Activated CD8-positive, alpha-beta T cell treated with anti-CD3 and anti-CD28 coated beads for 36 hours (primary cell): Measurements from ENCODE around the gene EEIG2. TPM values are rescaled to one million over a fixed set of nuclear protein-coding genes. Genes with fewer than 3 reads are reported as not detected.
"Not testable (repeated sequence)": the region's sequence is repeated elsewhere in the genome, so short reads cannot be mapped to it uniquely, and the experiment has no call there.

Experiments
- ATAC-seq: fragments of 200-7000 bp; cut with Tn5 transposase; one replicate; pipeline ENCODE4 v1.10.0; 2021; ENCODE audit warnings: mild to moderate bottlenecking, moderate library complexity
- CTCF ChIA-PET: fragments of 350-600 bp; sonication (Branson Sonifier 250); formaldehyde crosslinking; loops from one replicate; lab custom pipeline; 2021; ENCODE audit warnings: antibody characterized with exemption; lab: Charles Lee
- POLR2A ChIA-PET: fragments of 350-600 bp; sonication (Branson Sonifier 250); formaldehyde crosslinking; loops from one replicate; lab custom pipeline; 2021; ENCODE audit warnings: antibody characterized with exemption; lab: Charles Lee
- DNase-seq: peaks from one replicate; pipeline ENCODE4 v3.0.0-alpha.2; 2020
- H3K27ac Mint-ChIP-seq: one replicate; pipeline ENCODE4 v1.8.0; 2021; ENCODE audit warnings: mild to moderate bottlenecking, mixed read lengths
- H3K27me3 Mint-ChIP-seq: one replicate; pipeline ENCODE4 v1.8.0; 2021; ENCODE audit warnings: mixed read lengths
- H3K36me3 Mint-ChIP-seq: one replicate; pipeline ENCODE4 v1.8.0; 2021; ENCODE audit warnings: low read depth, mixed read lengths
- H3K4me1 Mint-ChIP-seq: one replicate; pipeline ENCODE4 v1.8.0; 2021; ENCODE audit warnings: low read depth, mixed read lengths
- H3K4me3 Mint-ChIP-seq: one replicate; pipeline ENCODE4 v1.8.0; 2021; ENCODE audit warnings: mild to moderate bottlenecking, moderate library complexity, mixed read lengths
- H3K9me3 Mint-ChIP-seq: one replicate; pipeline ENCODE4 v1.8.0; 2021; ENCODE audit warnings: mixed read lengths
- intact Hi-C: fragments of 100-400 bp; cut with micrococcal nuclease; formaldehyde crosslinking; loops from one replicate; pipeline ENCODE4 v1.10.0; 2022
- total RNA-seq, 2 experiments: library from RNA; stranded (reverse); gene quantifications; one replicate each; pipeline ENCODE4 v1.2.3, GENCODE V29; 2021
- TF ChIP-seq, protein P1 (sequence below): fragments of 200-600 bp; IDR thresholded peaks from one replicate; pipeline ENCODE4 v1.8.0; 2022; ENCODE audit warnings: antibody characterized with exemption, mild to moderate bottlenecking

The EEIG2 gene
- total RNA-seq = 10 to 100 TPM; 10.4 to 12.6 TPM

DNA sequence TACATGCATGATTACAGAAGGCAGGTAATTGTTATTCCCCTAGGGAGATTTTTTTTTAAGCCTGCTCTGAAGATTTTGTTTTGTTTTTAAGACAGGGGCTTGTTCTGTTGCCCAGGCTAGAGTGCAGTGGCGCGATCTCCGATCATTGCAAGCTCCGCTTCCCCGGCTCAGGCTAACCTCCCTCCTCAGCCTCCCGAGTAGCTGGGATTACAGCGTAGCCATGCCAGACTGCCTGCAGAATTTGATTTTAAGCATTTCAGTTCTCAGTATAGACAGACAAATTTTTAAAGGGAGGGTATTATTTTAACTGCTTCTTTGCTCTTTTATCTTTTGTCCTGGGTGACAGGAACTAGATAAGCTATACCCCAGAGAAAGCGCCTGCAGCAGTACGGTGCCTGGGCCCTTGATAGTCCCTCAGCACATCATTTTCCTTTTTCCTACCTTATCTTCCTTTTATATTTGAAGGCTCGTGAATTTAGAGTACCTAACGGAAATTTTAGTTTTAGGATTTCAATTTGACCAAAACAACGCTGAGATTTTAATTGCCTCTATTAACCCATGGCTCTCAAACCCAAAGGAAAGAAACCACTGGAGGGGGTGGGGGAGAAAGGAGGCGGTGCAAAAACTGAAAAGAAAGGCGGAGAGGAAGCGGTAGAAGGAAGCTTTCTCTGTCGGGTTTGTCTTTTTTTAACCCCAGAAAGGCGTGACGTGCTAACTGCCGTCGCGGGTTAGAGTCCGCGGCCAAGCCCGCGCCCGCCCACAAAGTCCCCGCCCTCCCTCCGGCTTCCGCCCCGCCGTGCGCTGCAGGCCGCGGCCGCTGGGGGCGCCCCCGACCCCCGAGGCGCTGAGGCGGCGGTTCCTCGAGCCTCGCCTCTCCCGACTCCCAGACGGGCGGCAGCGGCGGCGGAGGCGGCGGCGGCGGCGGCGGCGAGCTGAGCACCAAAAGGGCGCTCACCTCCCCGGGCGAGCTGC is at the start of gene EEIG2:
Gene EEIG2, plus strand, starts transcription at position 886 of the 972 bp plus-strand sequence. CDS start 329 bp downstream, outside the sequence.
- H3K27me3 Mint-ChIP-seq = no peaks in the 10 kb centered on the region
- H3K4me3 Mint-ChIP-seq = peak within 1 kb of the TSS; percentile 95
- CTCF ChIA-PET = interaction anchor here (0.6 to 7.7 kb wide), 32 partner anchors 8 to 552 kb away, joined by 3 to 134 read pairs (median 10); partner anchors contain the start of genes HENMT1, PRPF38B and SLC25A24
- H3K9me3 Mint-ChIP-seq = no peaks in the 10 kb centered on the region
- TF ChIP-seq, protein P1, sequence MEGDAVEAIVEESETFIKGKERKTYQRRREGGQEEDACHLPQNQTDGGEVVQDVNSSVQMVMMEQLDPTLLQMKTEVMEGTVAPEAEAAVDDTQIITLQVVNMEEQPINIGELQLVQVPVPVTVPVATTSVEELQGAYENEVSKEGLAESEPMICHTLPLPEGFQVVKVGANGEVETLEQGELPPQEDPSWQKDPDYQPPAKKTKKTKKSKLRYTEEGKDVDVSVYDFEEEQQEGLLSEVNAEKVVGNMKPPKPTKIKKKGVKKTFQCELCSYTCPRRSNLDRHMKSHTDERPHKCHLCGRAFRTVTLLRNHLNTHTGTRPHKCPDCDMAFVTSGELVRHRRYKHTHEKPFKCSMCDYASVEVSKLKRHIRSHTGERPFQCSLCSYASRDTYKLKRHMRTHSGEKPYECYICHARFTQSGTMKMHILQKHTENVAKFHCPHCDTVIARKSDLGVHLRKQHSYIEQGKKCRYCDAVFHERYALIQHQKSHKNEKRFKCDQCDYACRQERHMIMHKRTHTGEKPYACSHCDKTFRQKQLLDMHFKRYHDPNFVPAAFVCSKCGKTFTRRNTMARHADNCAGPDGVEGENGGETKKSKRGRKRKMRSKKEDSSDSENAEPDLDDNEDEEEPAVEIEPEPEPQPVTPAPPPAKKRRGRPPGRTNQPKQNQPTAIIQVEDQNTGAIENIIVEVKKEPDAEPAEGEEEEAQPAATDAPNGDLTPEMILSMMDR = peak; percentile 66
- no peaks in the 10 kb centered on the region for H3K36me3 Mint-ChIP-seq
- DNase-seq = peak; percentile 91
- intact Hi-C loops = loop anchor here (2.0 to 10.0 kb wide), 3 partner anchors 83 to 787 kb away; no protein-coding TSS in a partner anchor
- peaks cover 35% of the 10 kb centered on the region for H3K4me1 Mint-ChIP-seq
- POLR2A ChIA-PET = interaction anchor here (0.6 to 4.0 kb wide), 11 partner anchors 9 to 133 kb away, joined by 3 to 19 read pairs (median 3); partner anchors contain the start of genes HENMT1 and PRPF38B
- peak within 1 kb of the TSS; percentile 84 for H3K27ac Mint-ChIP-seq
- ATAC-seq = peak; percentile 88

DNA sequence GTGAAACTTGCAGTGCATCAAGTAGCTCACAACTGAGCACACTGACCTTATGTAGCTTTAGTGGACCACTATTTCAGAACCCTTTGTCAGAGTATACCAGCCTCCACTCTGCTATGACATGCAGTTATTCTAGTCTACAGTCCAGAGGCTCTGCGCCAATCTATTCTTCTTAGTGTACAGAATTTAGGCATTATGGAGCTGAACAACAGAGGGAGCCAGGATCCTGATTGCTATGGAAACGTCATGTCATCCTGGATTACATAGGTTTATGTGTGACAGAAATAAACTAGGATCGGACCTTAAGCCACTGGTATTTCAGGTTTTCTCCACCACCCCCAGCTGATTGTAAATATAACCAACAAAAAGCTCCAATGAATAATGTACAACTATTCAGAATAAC is 48.1 kb upstream of the EEIG2 start:
- H3K27me3 Mint-ChIP-seq = peaks cover 8% of the 10 kb centered on the region
- H3K27ac Mint-ChIP-seq = no peak overlapping the region
- H3K9me3 Mint-ChIP-seq = no peaks in the 10 kb centered on the region
- no peaks in the 10 kb centered on the region for H3K4me1 Mint-ChIP-seq
- ChIA-PET POLR2A (interaction anchor here (0.7 kb wide), 1 partner anchor 132 kb away, joined by 3 read pairs; no protein-coding TSS in a partner anchor), CTCF (interaction anchor here (0.8 to 5.9 kb wide), 13 partner anchors 10 to 385 kb away, joined by 3 to 110 read pairs (median 5); partner anchors contain the start of genes EEIG2 and PRPF38B)
- TF ChIP-seq, protein P1 = no peak
- H3K4me3 Mint-ChIP-seq = no peak overlapping the region
- no peak for ATAC-seq
- no peak for DNase-seq
- H3K36me3 Mint-ChIP-seq = no peaks in the 10 kb centered on the region
- intact Hi-C loops = loop anchor here (1.0 to 2.0 kb wide), 2 partner anchors 50 to 135 kb away; no protein-coding TSS in a partner anchor

DNA sequence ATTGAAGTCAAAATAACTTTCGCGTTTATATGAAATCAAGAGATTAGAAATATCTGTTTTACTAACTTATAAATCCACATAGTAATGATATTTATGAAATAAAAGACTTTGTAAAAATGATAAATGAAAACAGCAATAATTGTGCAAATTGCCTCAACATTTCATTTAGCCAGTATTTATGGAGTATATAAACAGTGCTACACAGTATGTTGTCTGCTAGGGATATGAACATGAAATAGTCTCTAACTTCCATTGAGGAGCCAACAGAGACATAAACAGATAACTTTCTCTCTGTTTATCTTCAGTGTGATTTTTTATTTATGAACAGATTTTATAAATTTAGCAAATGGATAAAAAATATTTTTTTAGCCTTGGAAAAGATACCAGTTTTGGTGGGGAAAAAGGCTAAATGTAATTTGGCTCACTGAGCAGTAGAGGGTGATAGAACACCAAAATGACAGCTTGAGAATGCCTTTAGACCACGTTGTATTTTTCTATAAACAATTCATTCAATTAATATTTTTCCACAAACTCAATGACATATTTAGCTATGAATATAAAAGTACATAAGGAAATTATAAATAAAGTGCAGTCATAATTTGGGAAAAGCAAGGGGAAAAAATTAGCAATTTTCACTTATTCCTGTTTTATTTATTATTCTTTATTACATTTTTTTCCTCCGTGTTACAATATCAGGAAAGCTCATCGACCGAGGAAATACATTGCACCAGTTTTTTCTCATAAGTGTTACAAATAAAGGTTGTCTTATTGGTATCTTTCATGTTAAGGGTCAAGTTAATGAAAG is 47.5 kb upstream of the EEIG2 start:
- TF ChIP-seq, protein P1 = peak; percentile 93
- Mint-ChIP-seq H3K27me3 (peaks cover 8% of the 10 kb centered on the region), H3K9me3 (no peaks in the 10 kb centered on the region), H3K27ac (no peak overlapping the region), H3K4me1 (no peaks in the 10 kb centered on the region), H3K4me3 (no peak overlapping the region), H3K36me3 (no peaks in the 10 kb centered on the region)
- POLR2A ChIA-PET = interaction anchor here (0.7 to 1.2 kb wide), 4 partner anchors 47 to 134 kb away, joined by 3 to 5 read pairs (median 4); no protein-coding TSS in a partner anchor
- intact Hi-C loops = loop anchor here (1.0 kb wide), 1 partner anchor 49 kb away; no protein-coding TSS in a partner anchor
- ATAC-seq = peak; percentile 64
- CTCF ChIA-PET = interaction anchor here (0.6 to 5.9 kb wide), 21 partner anchors 9 to 197 kb away, joined by 3 to 110 read pairs (median 5); partner anchors contain the start of genes EEIG2 and PRPF38B
- DNase-seq = no peak

DNA sequence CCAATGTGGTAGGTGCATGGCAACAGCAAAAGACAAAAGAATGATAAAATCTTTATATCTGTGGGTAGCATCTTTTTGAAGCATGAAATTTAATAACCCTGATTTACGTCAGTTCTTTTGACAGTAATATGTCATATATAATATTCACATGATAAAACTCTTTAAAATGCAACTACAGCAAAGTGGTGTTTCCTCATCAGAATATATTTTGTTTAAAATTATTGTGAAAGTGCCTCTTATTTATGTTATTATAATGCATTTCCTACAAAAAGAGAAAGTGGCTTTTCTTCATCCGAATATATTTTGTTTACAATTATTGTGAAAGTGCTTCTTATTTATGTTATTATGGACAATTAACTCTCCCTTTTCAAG is 46.9 kb upstream of the EEIG2 start:
- intact Hi-C loops = no loop called here
- Mint-ChIP-seq H3K4me1 (no peaks in the 10 kb centered on the region), H3K27ac (no peak overlapping the region), H3K36me3 (no peaks in the 10 kb centered on the region), H3K4me3 (no peak overlapping the region), H3K27me3 (peaks cover 6% of the 10 kb centered on the region), H3K9me3 (no peaks in the 10 kb centered on the region)
- DNase-seq (no peak), ATAC-seq (no peak)
- ChIA-PET POLR2A (interaction anchor here (1.0 to 1.2 kb wide), 3 partner anchors 46 to 134 kb away, joined by 3 to 5 read pairs (median 4); no protein-coding TSS in a partner anchor), CTCF (interaction anchor here (0.6 to 5.9 kb wide), 18 partner anchors 9 to 196 kb away, joined by 3 to 110 read pairs (median 5); partner anchors contain the start of genes EEIG2 and PRPF38B)
- TF ChIP-seq, protein P1 = no peak

DNA sequence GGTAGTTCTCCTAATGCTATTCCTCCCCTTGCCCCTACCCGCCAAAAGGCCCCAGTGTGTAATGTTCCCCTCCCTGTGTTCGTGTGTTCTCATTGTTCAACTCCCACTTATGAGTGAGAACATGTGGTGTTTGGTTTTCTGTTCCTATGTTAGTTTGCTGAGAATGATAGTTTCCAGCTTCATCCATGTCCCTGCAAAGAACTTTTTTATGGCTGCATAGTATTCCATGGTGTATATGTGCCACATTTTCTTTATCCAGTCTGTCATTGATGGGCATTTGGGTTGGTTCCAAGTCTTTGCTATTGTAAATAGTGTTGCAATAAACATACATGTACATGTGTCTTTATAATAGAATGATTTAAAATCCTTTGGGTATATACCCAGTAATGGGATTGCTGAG is 46.0 kb upstream of the EEIG2 start:
- H3K27ac Mint-ChIP-seq, H3K36me3 Mint-ChIP-seq, intact Hi-C loops, DNase-seq, ATAC-seq, H3K4me1 Mint-ChIP-seq, H3K27me3 Mint-ChIP-seq, POLR2A ChIA-PET, H3K9me3 Mint-ChIP-seq, H3K4me3 Mint-ChIP-seq: not testable (repeated sequence)
- CTCF ChIA-PET = interaction anchor here (0.7 to 4.0 kb wide), 2 partner anchors 47 to 130 kb away, joined by 3 to 27 read pairs; partner anchors contain the start of gene EEIG2

DNA sequence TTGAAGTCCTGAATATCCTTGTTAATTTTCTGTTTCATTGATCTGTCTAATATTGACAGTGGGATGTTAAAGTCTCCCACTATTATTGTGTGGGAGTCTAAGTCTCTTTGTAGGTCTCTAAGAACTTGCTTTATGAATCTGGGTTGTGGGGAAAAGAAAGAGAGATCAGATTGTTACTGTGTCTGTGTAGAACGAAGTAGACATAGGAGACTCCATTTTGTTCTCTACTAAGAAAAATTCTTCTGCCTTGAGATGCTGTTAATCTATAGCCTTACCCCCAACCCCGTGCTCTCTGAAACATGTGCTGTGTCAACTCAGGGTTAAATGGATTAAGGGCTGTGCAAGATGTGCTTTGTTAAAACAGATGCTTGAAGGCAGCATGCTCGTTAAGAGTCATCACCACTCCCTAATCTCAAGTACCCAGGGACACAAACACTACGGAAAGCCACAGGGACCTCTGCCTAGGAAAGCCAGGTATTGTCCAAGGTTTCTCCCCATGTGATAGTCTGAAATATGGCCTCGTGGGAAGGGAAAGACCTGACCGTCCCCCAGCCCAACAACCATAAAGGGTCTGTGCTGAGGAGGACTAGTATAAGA is 42.5 kb upstream of the EEIG2 start:
- H3K27ac Mint-ChIP-seq, H3K9me3 Mint-ChIP-seq: not testable (repeated sequence)
- CTCF ChIA-PET = interaction anchor here (4.0 kb wide), 1 partner anchor 43 kb away, joined by 27 read pairs; the partner anchor contains the start of gene EEIG2

More for the DNA sequence above, 42.5 kb upstream of the EEIG2 start:
- intact Hi-C loops, DNase-seq, POLR2A ChIA-PET, H3K4me3 Mint-ChIP-seq, H3K36me3 Mint-ChIP-seq, ATAC-seq, H3K4me1 Mint-ChIP-seq, H3K27me3 Mint-ChIP-seq: not testable (repeated sequence)
